H1 (cell line): ENCODE data around the gene ZNF414. TPM values are rescaled to one million over a fixed set of nuclear protein-coding genes. Genes with fewer than 3 reads are reported as not detected.

Experiments used
- CTCF ChIA-PET: fragments of 300-600 bp; sonication (Branson Sonifier 250); formaldehyde crosslinking; loops from one replicate; lab custom pipeline; 2021; ENCODE audit not compliant: partially characterized antibody; lab: Charles Lee
- POLR2A ChIA-PET: fragments of 300-600 bp; sonication (Branson Sonifier 250); formaldehyde crosslinking; loops from one replicate; lab custom pipeline; 2021; ENCODE audit warnings: inconsistent platforms; ENCODE audit not compliant: partially characterized antibody; lab: Charles Lee
- DNase-seq, 2 experiments: peaks; one replicate each; pipeline versions ENCODE4 v3.0.0 to v3.0.0-alpha.2; 2010 to 2022; ENCODE audit warnings: low spot score in 2 of 2, low read depth in 1 of 2, mixed read lengths in 1 of 2
- FAIRE-seq: peaks from 2 replicates; lab custom pipeline; 2011; peaks lifted over from hg19 to GRCh38; lab: Jason Lieb, UNC
- H2AFZ ChIP-seq: 2 replicates; pipeline ENCODE4 v1.8.1; 2012; ENCODE audit warnings: low read length, inconsistent platforms
- H2AK5ac ChIP-seq: 2 replicates; pipeline ENCODE4 v1.6.1; 2013; ENCODE audit warnings: low read depth, low read length
- H2BK120ac ChIP-seq: replicated peaks from 2 replicates; pipeline ENCODE3; 2013; ENCODE audit warnings: low read depth, low read length, inconsistent platforms
- H2BK12ac ChIP-seq: 2 replicates; pipeline ENCODE4 v1.6.1; 2013; ENCODE audit warnings: low read depth, low read length
- H2BK15ac ChIP-seq: 2 replicates; pipeline ENCODE4 v1.6.1; 2013; ENCODE audit warnings: low read length
- H2BK20ac ChIP-seq: 2 replicates; pipeline ENCODE4 v1.6.1; 2013; ENCODE audit warnings: low read length
- H2BK5ac ChIP-seq: 2 replicates; pipeline ENCODE4 v1.6.1; 2013; ENCODE audit warnings: low read depth, low read length
- H3K14ac ChIP-seq: 2 replicates; pipeline ENCODE4 v1.6.1; 2013; ENCODE audit warnings: inconsistent platforms; ENCODE audit not compliant: insufficient read length
- H3K18ac ChIP-seq: 2 replicates; pipeline ENCODE4 v1.6.1; 2013; ENCODE audit warnings: low read length; ENCODE audit errors: extremely low read depth
- H3K23ac ChIP-seq: 2 replicates; pipeline ENCODE4 v1.6.1; 2013; ENCODE audit warnings: inconsistent platforms; ENCODE audit not compliant: insufficient read length
- H3K23me2 ChIP-seq: 2 replicates; pipeline ENCODE4 v1.6.1; 2013; ENCODE audit warnings: low read depth, low read length
- H3K27ac ChIP-seq: 2 replicates; pipeline ENCODE4 v1.6.1; 2011; ENCODE audit warnings: low read depth, low read length, inconsistent platforms
- H3K27me3 ChIP-seq, 4 experiments: replicated peaks in 1 of 4; 1 replicate in 1 of 4; 2 replicates in 3 of 4; pipeline versions ENCODE4 v1.6.1 to v1.8.1; 2011 to 2013; ENCODE audit warnings: low read length in 3 of 4, mild to moderate bottlenecking in 3 of 4, inconsistent platforms in 2 of 4, mixed read lengths in 2 of 4, moderate library complexity in 1 of 4; ENCODE audit not compliant: control insufficient read depth in 3 of 4, insufficient read depth in 3 of 4; ENCODE audit errors: extremely low read depth in 1 of 4
- H3K36me3 ChIP-seq, 4 experiments: 2 replicates each; pipeline versions ENCODE4 v1.6.1 to v1.8.1; 2011 to 2013; ENCODE audit warnings: mild to moderate bottlenecking in 4 of 4, low read length in 3 of 4, moderate library complexity in 2 of 4, control low read depth in 1 of 4, inconsistent platforms in 1 of 4; ENCODE audit not compliant: insufficient read depth in 4 of 4, control insufficient read depth in 2 of 4
- H3K4ac ChIP-seq: replicated peaks from 2 replicates; pipeline ENCODE3; 2013; ENCODE audit warnings: low read length, low read depth, mixed read lengths, inconsistent platforms; ENCODE audit not compliant: insufficient read length
- H3K4me1 ChIP-seq, 4 experiments: replicated peaks in 1 of 4; 1 replicate in 1 of 4; 2 replicates in 3 of 4; pipeline versions ENCODE4 v1.6.1 to v1.8.1; 2011 to 2013; ENCODE audit warnings: low read length in 3 of 4, inconsistent platforms in 2 of 4, mixed read lengths in 1 of 4; ENCODE audit not compliant: insufficient read depth in 4 of 4, control insufficient read depth in 3 of 4
- H3K4me2 ChIP-seq, 2 experiments: 2 replicates each; pipeline versions ENCODE4 v1.6.1 to v1.8.1; 2011 to 2013; ENCODE audit warnings: low read depth in 2 of 2, low read length in 2 of 2, control low read depth in 1 of 2, inconsistent platforms in 1 of 2, mild to moderate bottlenecking in 1 of 2; ENCODE audit not compliant: insufficient read depth in 1 of 2
- H3K4me3 ChIP-seq, 4 experiments: fragments of 200-600, 300-600 bp in 1 of 4; sonication (generic), shearing (Covaris generic), sonication (Bioruptor Twin) in 1 of 4; 2 replicates each; pipeline versions ENCODE4 v1.5.1 to v1.8.1; 2011 to 2016; ENCODE audit warnings: low read length in 4 of 4, low read depth in 3 of 4, control low read depth in 2 of 4, inconsistent platforms in 2 of 4, mild to moderate bottlenecking in 2 of 4, mixed read lengths in 1 of 4, moderate library complexity in 1 of 4; ENCODE audit not compliant: insufficient read depth in 2 of 4; ENCODE audit errors: extremely low read depth in 1 of 4
- H3K56ac ChIP-seq: replicated peaks from 2 replicates; pipeline ENCODE3; 2013; ENCODE audit warnings: low read depth, mild to moderate bottlenecking, mixed read lengths, low read length, inconsistent platforms; ENCODE audit not compliant: insufficient read length
- H3K79me1 ChIP-seq: 2 replicates; pipeline ENCODE4 v1.6.1; 2013; ENCODE audit warnings: low read depth, low read length, control low read depth
- H3K79me2 ChIP-seq, 2 experiments: 2 replicates each; pipeline versions ENCODE4 v1.6.1 to v1.8.1; 2012 to 2013; ENCODE audit warnings: low read length in 2 of 2, mild to moderate bottlenecking in 2 of 2, inconsistent platforms in 1 of 2; ENCODE audit not compliant: insufficient read depth in 2 of 2, control insufficient read depth in 1 of 2
- H3K9ac ChIP-seq, 4 experiments: replicated peaks in 1 of 4; 1 replicate in 1 of 4; 2 replicates in 3 of 4; pipeline versions ENCODE4 v1.6.1 to v1.8.1; 2011 to 2013; ENCODE audit warnings: low read depth in 3 of 4, low read length in 3 of 4, control low read depth in 2 of 4, mild to moderate bottlenecking in 2 of 4, moderate library complexity in 2 of 4, inconsistent platforms in 1 of 4; ENCODE audit errors: extremely low read depth in 1 of 4
- H3K9me3 ChIP-seq, 2 experiments: 2 replicates each; pipeline versions ENCODE4 v1.6.1 to v1.8.1; 2012 to 2013; ENCODE audit warnings: mild to moderate bottlenecking in 2 of 2, moderate library complexity in 2 of 2, control low read depth in 1 of 2, inconsistent platforms in 1 of 2, low read depth in 1 of 2, low read length in 1 of 2, mixed read lengths in 1 of 2; ENCODE audit not compliant: insufficient read depth in 2 of 2
- H4K20me1 ChIP-seq, 2 experiments: replicated peaks in 1 of 2; 2 replicates each; pipeline versions ENCODE3 to v1.8.1; 2011 to 2013; ENCODE audit warnings: inconsistent platforms in 2 of 2, low read length in 2 of 2, mild to moderate bottlenecking in 1 of 2; ENCODE audit not compliant: insufficient read depth in 2 of 2, control insufficient read depth in 1 of 2
- H4K5ac ChIP-seq: 2 replicates; pipeline ENCODE4 v1.6.1; 2013; ENCODE audit warnings: low read length, low read depth, mixed read lengths, inconsistent platforms; ENCODE audit not compliant: insufficient read length
- H4K8ac ChIP-seq: 2 replicates; pipeline ENCODE4 v1.8.0; 2013; ENCODE audit warnings: mild to moderate bottlenecking, moderate library complexity, low read length, inconsistent platforms; ENCODE audit not compliant: insufficient read depth; ENCODE audit errors: extremely low read depth
- H4K91ac ChIP-seq: replicated peaks from 2 replicates; pipeline ENCODE3; 2013; ENCODE audit warnings: low read length, mixed read lengths, inconsistent platforms; ENCODE audit not compliant: insufficient read length
- GABPA ChIP-seq: IDR thresholded peaks from 2 replicates; pipeline ENCODE4 v1.6.1; 2011; ENCODE audit warnings: mild to moderate bottlenecking, low read length, moderate library complexity, borderline replicate concordance; ENCODE audit not compliant: insufficient read depth
- JUN ChIP-seq: IDR thresholded peaks from 2 replicates; pipeline ENCODE4 v1.6.1; 2011; ENCODE audit warnings: low read depth, mild to moderate bottlenecking, improper control_type of control experiment, low read length
- POLR2A ChIP-seq, 2 experiments: IDR thresholded peaks; 1 replicate in 1 of 2; 2 replicates in 1 of 2; pipeline ENCODE4 v1.6.1; 2011; ENCODE audit warnings: low read depth in 2 of 2, low read length in 2 of 2, mild to moderate bottlenecking in 2 of 2; ENCODE audit errors: control extremely low read depth in 1 of 2
- RBBP5 ChIP-seq: IDR thresholded peaks from 2 replicates; pipeline ENCODE4 v1.7.1; 2012; ENCODE audit warnings: low read depth, mild to moderate bottlenecking, inconsistent platforms, low read length, moderate library complexity, borderline replicate concordance
- SIX5 ChIP-seq: IDR thresholded peaks from 2 replicates; pipeline ENCODE4 v1.6.1; 2011; ENCODE audit warnings: mild to moderate bottlenecking, low read depth, low read length
- SRF ChIP-seq: IDR thresholded peaks from 2 replicates; pipeline ENCODE4 v1.6.1; 2011; ENCODE audit warnings: mild to moderate bottlenecking, low read depth, low read length, moderate library complexity
- WGBS, 2 experiments: shearing (Covaris generic) in 1 of 2; methylation state at CpG; one replicate each; pipeline versions ENCODE4 v1.1.6 to v1.1.7; 2013 to 2015; ENCODE audit warnings: low lambda C conversion rate in 2 of 2, mixed read lengths in 2 of 2, inconsistent platforms in 1 of 2, low coverage in 1 of 2, missing lambda C conversion rate in 1 of 2; ENCODE audit not compliant: insufficient replicate concordance in 2 of 2, insufficient coverage in 1 of 2, insufficient read length in 1 of 2; ENCODE audit errors: extremely low coverage in 1 of 2, missing lambda C conversion rate in 1 of 2; 5-methylcytosine and 5-hydroxymethylcytosine counted together
- polyA plus RNA-seq, 7 experiments: library from polyadenylated mRNA; depleted of rRNA in 3 of 7; stranded (reverse) in 5 of 7; unstranded in 2 of 7; fragments of >200 nt in 5 of 7; fragments of 200-250 nt in 2 of 7; gene quantifications; 1 replicate in 5 of 7; 2 replicates in 1 of 7; 4 replicates in 1 of 7; pipeline versions ENCODE4 v1.2.1 to v1.2.3, GENCODE V29; 2011 to 2013; ENCODE audit warnings: missing spikeins in 2 of 7, mixed read lengths in 2 of 7
- total RNA-seq: library from RNA; stranded (reverse); fragmentation: NEBNext Ultra II Directional; extraction: Animal tissue kit (Norgen Biotek cat#: 25700); gene quantifications from 2 replicates; pipeline ENCODE4 v1.2.1, GENCODE V29; 2021

Gene ZNF414
- total and polyA plus RNA-seq, 2 of the 8 experiments (the other 6 are each of a cell fraction or from before 2014, with no cell fraction given), result 9.7 to 26.8 TPM

GRCh38 chr19:8499048-8499833 lies 14.7 kb downstream of the ZNF414 start:
- no peak overlapping the region for H2BK15ac ChIP-seq
- H2BK5ac ChIP-seq, result no peak overlapping the region
- FAIRE-seq (no peak), DNase-seq (no peak)
- H4K20me1 ChIP-seq, result no peaks in the 10 kb centered on the region
- no peak overlapping the region for H4K91ac ChIP-seq
- H3K79me2 ChIP-seq, result no peaks in the 10 kb centered on the region
- TF ChIP-seq JUN, result no peak
- no peak for TF ChIP-seq RBBP5
- no peak for TF ChIP-seq SIX5
- no peak for TF ChIP-seq GABPA
- TF ChIP-seq SRF, result no peak
- TF ChIP-seq POLR2A (IDR thresholded peaks at IDR 0.05; ENCODE audit: control extremely low read depth in 1 of 2, low read depth in 2 of 2, low read length in 2 of 2), result no peak
- H3K4me1 ChIP-seq, result peaks cover 0 to 9% (median 3%) of the 10 kb centered on the region in 4 experiments; a peak in 3 of 7 replicates
- no peak overlapping the region for H4K5ac ChIP-seq
- CTCF ChIA-PET, result interaction anchor here (0.7 to 1.6 kb wide), 7 partner anchors 8 to 80 kb away, joined by 3 to 8 read pairs (median 4); no protein-coding TSS in a partner anchor
- no peak overlapping the region for H2BK120ac ChIP-seq
- H3K9ac ChIP-seq, result no peak overlapping the region
- no peak overlapping the region for H3K4me2 ChIP-seq
- peak overlapping the region; percentile 39; the same call in 1 of the 2 replicates for H4K8ac ChIP-seq
- no peak overlapping the region for H3K4ac ChIP-seq
- H3K23me2 ChIP-seq, result no peaks in the 10 kb centered on the region; the same call in 1 of the 2 replicates
- 90% methylated on average over 36 of the region's 41 CpGs; no CpG with 5 or more reads in 1 of the 2 experiments for WGBS, 2 experiments
- no peak overlapping the region for H3K56ac ChIP-seq
- H2AK5ac ChIP-seq, result no peak overlapping the region
- POLR2A ChIA-PET, result interaction anchor here (0.7 to 2.4 kb wide), 9 partner anchors 7 to 77 kb away, joined by 3 to 14 read pairs (median 5); partner anchors contain the start of gene ZNF414
- no peaks in the 10 kb centered on the region for H3K27me3 ChIP-seq
- H3K18ac ChIP-seq, result no peak overlapping the region; the same call in 1 of the 2 replicates
- no peak overlapping the region for H2AFZ ChIP-seq
- no peak overlapping the region for H2BK12ac ChIP-seq
- H3K14ac ChIP-seq, result no peak overlapping the region
- H2BK20ac ChIP-seq, result no peak overlapping the region
- no peaks in the 10 kb centered on the region for H3K9me3 ChIP-seq
- no peaks in the 10 kb centered on the region for H3K36me3 ChIP-seq
- no peak overlapping the region for H3K4me3 ChIP-seq
- H3K79me1 ChIP-seq, result no peaks in the 10 kb centered on the region; the same call in 1 of the 2 replicates
- H3K23ac ChIP-seq, result no peak overlapping the region
- H3K27ac ChIP-seq, result no peak overlapping the region
